Activated naive CD8-positive, alpha-beta T cell treated with anti-CD3 and anti-CD28 coated beads, Interleukin-2, amount 50 U/mL, for 24 hours (primary cell): Measurements from ENCODE around the gene TMOD2.

ENCODE experiments used
- ATAC-seq: fragments of 150-1000 bp; cut with Tn5 transposase; one replicate; pipeline ENCODE4 v1.10.0; 2021
- DNase-seq: peaks from one replicate; pipeline ENCODE4 v3.0.0; 2021
- H3K27ac Mint-ChIP-seq: one replicate; pipeline ENCODE4 v1.8.0; 2021; ENCODE audit warnings: mild to moderate bottlenecking, mixed read lengths
- H3K27me3 Mint-ChIP-seq: one replicate; pipeline ENCODE4 v1.8.0; 2021; ENCODE audit warnings: mixed read lengths
- H3K36me3 Mint-ChIP-seq: one replicate; pipeline ENCODE4 v1.8.0; 2021; ENCODE audit warnings: low read depth, mixed read lengths
- H3K4me1 Mint-ChIP-seq: one replicate; pipeline ENCODE4 v1.8.0; 2021; ENCODE audit warnings: mixed read lengths
- H3K4me3 Mint-ChIP-seq: one replicate; pipeline ENCODE4 v1.8.0; 2021; ENCODE audit warnings: mild to moderate bottlenecking, moderate library complexity, mixed read lengths
- H3K9me3 Mint-ChIP-seq: one replicate; pipeline ENCODE4 v1.8.0; 2021; ENCODE audit warnings: mixed read lengths

Gene TMOD2

DNA sequence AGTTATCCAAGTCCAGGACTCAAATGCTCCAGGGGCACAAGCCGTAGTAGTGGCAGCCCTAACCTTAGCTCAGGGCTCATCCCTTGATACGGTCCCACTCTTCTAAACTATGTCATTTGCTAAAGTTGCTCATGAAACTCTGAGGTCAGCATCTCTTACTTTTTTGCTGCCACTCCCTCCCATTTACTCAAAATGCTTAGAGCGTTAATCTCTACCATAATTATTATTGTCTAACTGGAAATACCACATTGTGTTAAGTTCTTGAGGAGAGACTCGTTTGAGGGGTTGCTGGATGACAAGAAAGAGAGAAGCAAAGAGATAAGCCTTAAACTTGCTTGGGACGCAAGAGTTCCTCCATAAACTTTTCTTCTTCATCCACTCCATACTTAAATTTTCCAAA lies 51.2 kb downstream of the TMOD2 start:
- Mint-ChIP-seq H3K9me3 (no peaks in the 10 kb centered on the region), H3K4me3 (no peak overlapping the region), H3K27ac (no peak overlapping the region), H3K27me3 (no peaks in the 10 kb centered on the region), H3K36me3 (peaks cover 3% of the 10 kb centered on the region), H3K4me1 (no peaks in the 10 kb centered on the region)
- ATAC-seq, result no peak
- DNase-seq, result no peak

DNA sequence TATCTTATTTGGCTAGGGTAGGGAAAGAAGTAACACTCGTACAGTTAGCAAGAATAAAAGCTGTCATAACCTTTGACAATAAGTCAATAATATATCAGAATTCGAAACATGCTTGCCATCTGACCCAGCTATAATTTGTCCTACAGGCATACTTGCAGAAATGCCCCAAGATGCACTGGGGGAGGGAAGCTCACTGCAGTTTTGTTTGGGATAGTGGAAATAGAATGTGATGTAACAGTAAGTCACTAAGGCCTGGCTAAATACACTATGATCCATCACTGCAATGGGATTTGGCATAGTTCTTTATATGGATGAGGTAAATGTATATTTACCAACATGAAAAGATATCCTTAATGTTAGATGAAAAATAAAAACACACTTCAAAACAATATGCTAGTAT lies 52.6 kb downstream of the TMOD2 start:
- Mint-ChIP-seq H3K4me1 (no peaks in the 10 kb centered on the region), H3K9me3 (no peaks in the 10 kb centered on the region), H3K27ac (no peak overlapping the region), H3K36me3 (peaks cover 4% of the 10 kb centered on the region), H3K27me3 (no peaks in the 10 kb centered on the region), H3K4me3 (no peak overlapping the region)
- DNase-seq (no peak), ATAC-seq (no peak)

DNA sequence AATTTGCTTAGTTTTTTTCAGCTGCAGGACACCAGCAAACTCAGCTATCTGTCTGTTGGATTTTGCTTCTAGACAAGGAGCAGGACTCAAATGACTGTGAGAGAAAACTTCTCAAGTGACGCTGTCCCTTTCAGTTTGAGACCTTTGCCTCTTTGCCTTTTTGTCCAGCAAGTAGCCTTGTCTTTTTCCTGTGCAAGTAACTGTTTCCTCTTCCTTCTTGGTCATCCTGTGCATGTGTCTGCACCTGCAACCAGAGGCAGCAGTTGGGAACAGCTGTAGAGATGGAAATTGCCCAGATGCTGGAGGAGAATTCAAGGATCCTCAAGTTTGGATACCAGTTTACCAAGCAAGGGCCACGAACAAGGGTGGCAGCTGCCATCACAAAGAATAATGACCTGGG lies 54.7 kb downstream of the TMOD2 start:
- H3K9me3 Mint-ChIP-seq, result no peaks in the 10 kb centered on the region
- H3K27ac Mint-ChIP-seq, result no peak overlapping the region
- peaks cover 4% of the 10 kb centered on the region for H3K36me3 Mint-ChIP-seq
- H3K4me1 Mint-ChIP-seq, result no peaks in the 10 kb centered on the region
- no peaks in the 10 kb centered on the region for H3K27me3 Mint-ChIP-seq
- ATAC-seq (no peak), DNase-seq (no peak)
- no peak overlapping the region for H3K4me3 Mint-ChIP-seq

DNA sequence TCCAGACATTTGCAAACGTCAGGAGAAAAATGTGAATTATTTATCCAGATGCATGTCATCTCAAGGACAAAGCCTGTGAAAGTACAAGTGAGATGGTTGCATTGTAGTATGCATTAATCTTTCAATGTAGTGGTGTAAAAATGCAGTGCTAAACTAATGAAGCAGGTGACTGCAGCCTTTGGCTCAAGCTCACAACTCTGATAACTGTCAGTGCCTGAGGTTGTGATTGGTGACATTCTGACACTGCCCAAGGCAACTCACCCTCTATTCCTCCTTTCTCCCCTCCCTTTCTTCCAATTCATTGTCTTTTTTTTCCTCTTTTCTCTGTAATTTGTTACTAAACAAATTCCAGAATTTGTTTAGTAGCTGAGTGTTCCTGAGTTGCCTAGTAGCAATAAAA lies 58.1 kb downstream of the TMOD2 start:
- DNase-seq (no peak), ATAC-seq (no peak)
- H3K9me3 Mint-ChIP-seq, result no peaks in the 10 kb centered on the region
- no peak overlapping the region for H3K27ac Mint-ChIP-seq
- no peak overlapping the region for H3K4me3 Mint-ChIP-seq
- H3K36me3 Mint-ChIP-seq, result peaks cover 2% of the 10 kb centered on the region
- no peaks in the 10 kb centered on the region for H3K4me1 Mint-ChIP-seq
- H3K27me3 Mint-ChIP-seq, result no peaks in the 10 kb centered on the region

DNA sequence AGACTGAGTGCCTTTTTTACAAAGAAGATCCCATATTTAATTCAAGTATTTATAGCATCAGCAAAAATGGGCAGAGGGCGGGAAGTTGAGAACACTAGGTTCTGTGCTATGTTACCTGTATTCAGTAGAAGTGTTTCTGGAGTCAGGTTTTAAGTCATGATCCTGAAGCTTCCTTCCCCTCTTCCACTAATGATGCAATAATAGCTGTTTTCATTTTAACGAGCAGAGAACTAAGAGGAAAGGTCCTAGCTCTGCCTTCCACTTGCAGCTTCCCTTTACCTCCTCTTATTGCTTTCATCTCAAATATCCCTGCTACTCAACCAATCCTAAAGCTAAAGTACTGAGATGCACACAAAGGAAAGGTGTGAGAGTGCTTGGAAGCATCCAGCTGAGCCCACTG lies 61.2 kb downstream of the TMOD2 start:
- Mint-ChIP-seq H3K27ac (no peak overlapping the region), H3K36me3 (peaks cover 2% of the 10 kb centered on the region), H3K27me3 (no peaks in the 10 kb centered on the region), H3K4me3 (no peak overlapping the region), H3K9me3 (no peaks in the 10 kb centered on the region), H3K4me1 (no peaks in the 10 kb centered on the region)
- DNase-seq (no peak), ATAC-seq (no peak)

DNA sequence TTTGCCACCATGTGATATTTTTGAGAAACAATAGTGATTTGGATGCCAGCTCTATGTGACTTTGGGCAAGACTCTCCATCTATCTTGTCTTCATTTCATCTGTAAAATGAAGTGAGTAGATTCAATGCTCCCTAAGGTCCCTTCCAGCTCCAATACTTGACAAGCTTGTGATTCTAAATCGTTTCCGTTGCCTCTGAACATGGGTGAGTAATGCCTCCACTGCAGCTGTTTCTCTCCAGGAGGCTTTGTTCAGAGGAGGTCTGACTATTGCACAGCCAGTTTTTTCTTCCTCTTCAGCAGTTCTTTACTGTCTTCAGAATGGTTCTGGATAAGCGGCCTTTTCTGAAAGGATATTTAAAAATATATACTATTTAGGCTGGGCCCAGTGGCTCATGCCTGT lies 63.2 kb downstream of the TMOD2 start:
- H3K4me1 Mint-ChIP-seq, result no peaks in the 10 kb centered on the region
- H3K27ac Mint-ChIP-seq, result no peak overlapping the region
- no peaks in the 10 kb centered on the region for H3K27me3 Mint-ChIP-seq
- no peaks in the 10 kb centered on the region for H3K9me3 Mint-ChIP-seq
- H3K36me3 Mint-ChIP-seq, result no peaks in the 10 kb centered on the region
- DNase-seq, result no peak
- ATAC-seq, result no peak
- H3K4me3 Mint-ChIP-seq, result no peak overlapping the region

DNA sequence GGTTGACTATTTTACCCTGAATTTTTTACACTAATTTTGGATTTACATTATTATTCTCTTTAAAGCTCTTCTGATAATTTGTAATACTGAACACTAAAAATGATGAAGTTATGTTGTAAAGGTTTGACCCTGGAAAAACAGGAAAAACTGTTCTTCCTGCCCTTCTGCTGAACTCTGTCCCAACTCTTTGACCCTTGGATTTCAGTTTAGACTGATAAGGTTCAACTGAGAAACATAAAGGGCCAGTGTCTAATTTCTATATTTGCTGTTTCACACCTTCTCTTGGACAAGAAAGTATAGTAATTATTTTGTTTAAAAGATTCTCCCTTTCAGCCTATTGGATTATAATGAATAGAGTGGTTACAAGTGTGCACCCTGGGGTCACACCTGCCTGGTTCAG lies 65.2 kb downstream of the TMOD2 start:
- Mint-ChIP-seq H3K4me1 (no peaks in the 10 kb centered on the region), H3K9me3 (peaks cover 17% of the 10 kb centered on the region), H3K27me3 (no peaks in the 10 kb centered on the region), H3K36me3 (peaks cover 8% of the 10 kb centered on the region), H3K27ac (no peak overlapping the region), H3K4me3 (no peak overlapping the region)
- ATAC-seq (no peak), DNase-seq (no peak)

DNA sequence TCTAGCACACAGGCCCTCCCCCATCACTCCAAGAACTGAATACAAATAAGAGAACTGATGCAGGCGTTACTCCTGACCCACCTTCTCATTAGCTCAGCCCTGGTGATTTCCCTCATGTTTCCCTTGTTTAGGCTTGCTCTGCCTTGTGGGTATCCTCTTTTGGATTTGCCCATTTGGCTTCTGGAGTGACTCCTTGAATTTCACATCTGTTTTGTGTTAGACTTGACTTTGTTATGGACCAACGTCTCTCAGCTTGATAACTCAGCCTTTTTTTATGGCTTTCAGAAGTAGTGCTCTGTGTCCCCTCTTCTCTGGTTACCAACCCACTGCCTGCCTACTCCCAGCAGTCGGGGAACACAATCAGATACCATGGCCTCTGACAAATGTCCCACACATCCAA lies 66.8 kb downstream of the TMOD2 start:
- ATAC-seq (no peak), DNase-seq (no peak)
- H3K9me3 Mint-ChIP-seq, result peaks cover 21% of the 10 kb centered on the region
- no peak overlapping the region for H3K4me3 Mint-ChIP-seq
- H3K4me1 Mint-ChIP-seq, result no peaks in the 10 kb centered on the region
- no peak overlapping the region for H3K27ac Mint-ChIP-seq
- H3K36me3 Mint-ChIP-seq, result peaks cover 11% of the 10 kb centered on the region
- no peaks in the 10 kb centered on the region for H3K27me3 Mint-ChIP-seq

DNA sequence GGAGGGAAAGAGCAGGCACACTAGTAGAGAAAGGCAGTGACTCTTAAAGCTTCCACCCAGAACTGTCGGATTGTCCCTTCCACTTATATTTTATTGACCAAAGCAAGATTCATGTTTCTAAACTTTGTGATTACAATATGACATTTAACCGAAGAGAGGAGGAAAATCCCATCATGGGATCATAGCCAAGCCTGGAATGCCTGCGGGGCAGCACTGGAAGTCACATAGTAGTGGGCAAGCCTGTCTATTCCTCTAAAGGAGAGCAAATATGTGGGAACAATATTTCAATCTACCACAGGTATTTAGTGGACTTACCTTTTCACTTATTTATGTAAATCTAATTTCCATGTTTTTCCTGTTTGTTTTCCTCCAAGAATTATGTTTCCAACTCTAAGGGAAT lies 74.3 kb downstream of the TMOD2 start:
- H3K4me3 Mint-ChIP-seq, result no peak overlapping the region
- DNase-seq (no peak), ATAC-seq (no peak)
- H3K27me3 Mint-ChIP-seq, result no peaks in the 10 kb centered on the region
- no peak overlapping the region for H3K27ac Mint-ChIP-seq
- H3K9me3 Mint-ChIP-seq, result peaks cover 13% of the 10 kb centered on the region
- H3K36me3 Mint-ChIP-seq, result peaks cover 9% of the 10 kb centered on the region
- H3K4me1 Mint-ChIP-seq, result peaks cover 12% of the 10 kb centered on the region

DNA sequence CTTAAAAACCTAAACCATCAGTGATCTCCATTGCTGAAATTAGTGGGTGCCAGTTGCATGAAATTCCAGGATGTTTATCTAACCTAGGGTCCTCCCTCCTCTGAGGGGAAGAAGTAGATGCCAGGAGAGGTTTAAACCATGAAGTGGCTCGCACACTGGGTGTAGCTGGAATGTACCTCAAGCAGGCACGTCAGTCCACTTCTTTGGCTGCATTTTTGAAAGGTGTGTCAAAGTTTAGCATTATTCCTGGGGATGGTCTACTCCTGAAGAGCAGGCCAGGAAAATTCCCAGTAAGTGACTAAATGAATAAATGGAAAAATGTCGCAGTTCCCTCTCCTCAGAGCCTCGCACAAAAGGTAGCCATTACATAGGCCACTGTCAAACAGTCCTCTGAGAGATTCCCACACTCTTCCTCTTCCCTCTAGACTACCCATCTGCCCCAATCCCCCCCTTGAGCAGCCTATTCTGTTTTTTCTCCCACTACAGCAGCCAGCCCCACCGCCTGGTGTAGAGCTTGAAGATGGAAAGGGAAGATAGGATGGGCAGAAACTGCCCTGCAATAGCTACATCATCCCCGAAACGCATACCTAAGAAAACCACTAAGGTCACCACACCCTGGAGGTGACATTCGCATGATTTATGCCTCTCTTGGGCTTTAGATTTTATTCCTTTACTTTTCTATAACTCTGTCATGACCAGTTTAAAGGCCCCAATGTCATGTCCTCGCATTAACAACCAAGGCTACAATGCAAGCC lies 77.4 kb downstream of the TMOD2 start:
- Mint-ChIP-seq H3K27ac (no peak overlapping the region), H3K9me3 (no peaks in the 10 kb centered on the region)
- ATAC-seq, result no peak

DNA sequence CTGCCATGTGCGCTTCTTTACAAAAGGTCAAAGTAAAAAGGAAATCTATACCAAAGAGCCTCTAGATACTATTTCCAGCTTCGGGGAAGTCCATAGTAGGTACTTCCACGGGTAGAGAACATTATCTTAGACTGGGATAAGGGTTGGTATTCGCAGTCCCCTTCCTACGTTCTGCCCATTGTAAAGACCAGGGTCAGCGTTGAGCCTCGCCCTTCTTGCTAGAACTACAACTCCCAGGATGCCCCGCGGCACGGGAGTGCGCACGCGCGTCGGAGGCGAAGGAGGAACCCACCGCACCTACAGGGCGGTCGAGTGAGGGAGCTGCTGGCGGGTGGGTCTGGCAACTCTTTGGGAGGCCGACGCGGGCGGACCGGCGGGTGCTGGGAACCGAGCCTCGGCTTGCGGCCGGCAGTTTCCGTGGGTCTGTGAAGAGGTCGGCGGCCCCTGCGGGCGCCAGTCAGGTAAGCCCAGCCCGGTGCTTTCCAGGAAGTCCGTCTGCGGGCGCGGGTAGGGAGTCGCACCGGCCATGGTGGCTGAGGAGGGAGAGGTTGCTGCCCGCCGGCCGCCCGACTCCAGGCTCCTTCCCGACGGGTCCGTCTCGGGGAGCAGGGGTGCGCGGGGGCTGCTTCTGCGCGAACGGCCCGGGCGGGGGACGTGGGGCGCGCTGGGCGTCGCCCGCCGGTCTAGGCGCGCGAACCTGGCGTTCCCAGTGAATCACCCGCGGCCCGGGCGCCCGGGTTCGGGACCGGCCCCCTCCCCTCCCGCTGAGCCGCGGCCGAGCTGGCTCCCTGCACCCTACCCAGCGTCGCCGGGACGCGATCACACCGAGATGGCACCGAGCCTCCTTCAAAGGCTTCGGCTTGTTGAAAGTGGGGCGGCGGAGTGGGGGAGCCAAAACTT lies 78.2 kb downstream of the TMOD2 start, which contains the start of gene TMOD3:
Gene TMOD3, plus strand, starts transcription at position 278 of the 900 bp plus-strand sequence. CDS start 33,232 bp downstream, outside the sequence.
- ATAC-seq (peak; percentile 89), DNase-seq (peak; percentile 93)
- no peaks in the 10 kb centered on the region for H3K9me3 Mint-ChIP-seq
- no peaks in the 10 kb centered on the region for H3K27me3 Mint-ChIP-seq
- H3K36me3 Mint-ChIP-seq, result peaks cover 2% of the 10 kb centered on the region
- peak within 1 kb of the TSS; percentile 95 for H3K4me3 Mint-ChIP-seq
- peak within 1 kb of the TSS; percentile 90 for H3K27ac Mint-ChIP-seq
- H3K4me1 Mint-ChIP-seq, result peaks cover 49% of the 10 kb centered on the region

More for the DNA sequence above, 77.4 kb downstream of the TMOD2 start:
- peaks cover 2% of the 10 kb centered on the region for H3K36me3 Mint-ChIP-seq
- no peak for DNase-seq
- no peaks in the 10 kb centered on the region for H3K27me3 Mint-ChIP-seq
- H3K4me3 Mint-ChIP-seq, result peak overlapping the region; percentile 95
- peaks cover 42% of the 10 kb centered on the region for H3K4me1 Mint-ChIP-seq

DNA sequence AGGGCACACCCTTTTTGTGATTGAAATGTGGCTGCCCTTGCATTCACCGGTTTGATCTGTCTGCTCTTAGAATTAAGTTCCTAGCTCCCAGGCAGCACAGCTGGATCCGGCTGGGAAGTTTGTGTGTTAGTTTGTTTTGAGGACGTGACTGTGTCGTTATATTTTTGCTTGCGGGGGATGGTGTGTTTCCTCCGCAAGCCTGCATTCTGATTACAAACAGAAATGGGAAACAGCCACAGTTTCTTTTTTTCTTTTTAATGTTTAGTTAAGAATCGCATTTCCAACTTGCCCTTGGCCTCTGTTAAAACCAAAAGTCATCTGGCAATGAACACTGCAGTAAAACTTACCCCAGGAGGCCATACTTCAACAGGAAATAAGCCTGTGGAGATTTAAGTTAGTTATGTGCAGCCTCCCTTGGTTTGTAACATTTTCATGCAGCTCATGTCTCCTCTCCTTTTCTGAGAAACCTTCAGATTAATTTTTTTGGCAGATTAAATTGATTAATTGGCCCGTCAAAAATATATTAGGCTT lies 78.9 kb downstream of the TMOD2 start:
- H3K4me3 Mint-ChIP-seq, result peak overlapping the region; percentile 95
- ATAC-seq (no peak), DNase-seq (no peak)
- no peaks in the 10 kb centered on the region for H3K27me3 Mint-ChIP-seq
- peak overlapping the region; percentile 90 for H3K27ac Mint-ChIP-seq
- peaks cover 2% of the 10 kb centered on the region for H3K36me3 Mint-ChIP-seq
- no peaks in the 10 kb centered on the region for H3K9me3 Mint-ChIP-seq
- peaks cover 53% of the 10 kb centered on the region for H3K4me1 Mint-ChIP-seq

DNA sequence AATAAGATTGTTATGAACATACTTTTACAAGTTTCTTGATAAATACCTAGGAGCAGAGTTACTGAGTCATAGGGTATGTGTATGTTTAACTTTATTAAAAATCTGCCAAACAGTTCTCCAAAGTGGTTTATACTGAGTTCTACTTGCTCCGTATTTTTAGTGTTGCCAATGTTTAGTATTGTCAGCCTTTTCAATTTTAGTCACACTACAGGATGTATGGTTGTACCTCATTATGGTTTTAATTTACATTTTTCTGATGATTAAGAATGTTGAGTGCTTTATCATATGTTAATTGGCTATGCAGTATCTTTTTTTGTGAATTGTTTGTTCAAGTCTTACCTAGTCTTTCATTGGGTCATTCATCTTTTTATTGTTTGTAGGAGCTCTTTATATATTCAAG lies 82.4 kb downstream of the TMOD2 start:
- ATAC-seq (peak; percentile 22), DNase-seq (no peak)
- Mint-ChIP-seq H3K9me3 (no peaks in the 10 kb centered on the region), H3K27ac (no peak overlapping the region), H3K27me3 (no peaks in the 10 kb centered on the region), H3K4me3 (peak overlapping the region; percentile 25), H3K36me3 (peaks cover 2% of the 10 kb centered on the region), H3K4me1 (peaks cover 79% of the 10 kb centered on the region)

DNA sequence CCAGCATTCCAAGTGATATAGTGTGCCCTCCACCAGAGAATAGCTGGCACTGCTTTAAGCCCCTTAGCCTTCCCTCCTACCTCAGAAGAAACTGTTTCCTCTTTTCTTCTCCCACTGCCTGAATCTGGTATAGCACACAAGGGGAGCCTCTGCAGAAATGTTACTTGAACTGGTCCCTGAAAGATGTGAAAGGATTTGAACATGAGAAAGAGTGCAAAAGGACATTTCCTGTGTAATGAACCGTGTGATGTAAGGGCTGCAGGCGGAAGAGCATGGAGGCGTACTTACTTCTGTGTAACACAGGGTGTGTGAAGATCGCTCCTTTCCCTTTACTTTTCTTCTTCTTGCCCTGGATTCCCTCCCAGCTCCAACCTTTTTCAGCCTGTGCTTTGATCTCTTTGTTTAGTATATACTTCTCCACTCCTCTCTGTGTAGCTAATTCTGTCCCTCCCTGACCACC lies 86.4 kb downstream of the TMOD2 start:
- Mint-ChIP-seq H3K4me3 (peak overlapping the region; percentile 15), H3K27ac (no peak overlapping the region), H3K9me3 (no peaks in the 10 kb centered on the region), H3K4me1 (peaks cover 84% of the 10 kb centered on the region), H3K27me3 (no peaks in the 10 kb centered on the region), H3K36me3 (no peaks in the 10 kb centered on the region)
- no peak for DNase-seq
- no peak for ATAC-seq

DNA sequence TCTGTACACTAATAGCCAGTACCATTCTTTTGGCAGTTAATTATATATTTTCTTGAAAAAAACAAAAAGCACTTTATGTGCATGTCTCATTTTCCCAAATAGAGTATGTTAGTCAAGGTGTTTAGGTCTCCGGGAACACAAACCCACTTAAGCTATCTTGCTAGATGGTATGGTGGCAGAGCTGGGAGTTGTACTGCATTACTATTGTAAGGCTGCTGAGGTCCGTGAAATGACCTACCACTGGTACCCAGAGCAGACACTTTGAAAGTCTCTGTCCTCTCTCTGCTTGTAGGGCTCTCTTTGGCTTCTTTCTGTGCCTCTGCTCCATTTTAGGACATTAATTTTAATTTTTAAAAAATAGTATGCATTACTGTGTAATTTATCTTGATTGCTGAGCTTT lies 86.9 kb downstream of the TMOD2 start:
- DNase-seq (no peak), ATAC-seq (no peak)
- Mint-ChIP-seq H3K27ac (no peak overlapping the region), H3K4me3 (peak overlapping the region; percentile 15), H3K4me1 (peaks cover 84% of the 10 kb centered on the region), H3K27me3 (no peaks in the 10 kb centered on the region), H3K9me3 (no peaks in the 10 kb centered on the region), H3K36me3 (peaks cover 2% of the 10 kb centered on the region)
